Fibroblast of gingiva (primary cell): ENCODE measurements around the gene SLC1A5.

Experiments
- DNase-seq: peaks from one replicate; pipeline ENCODE4 v3.0.0-alpha.2; 2011; ENCODE audit warnings: low read depth

SLC1A5 gene

GRCh38 chr19:46725036-46725820, 63.2 kb downstream of the SLC1A5 start:
- DNase-seq = no peak
